GM19452 (cell line): ENCODE measurements around the gene CERKL.

Source experiments
- ATAC-seq: cut with Tn5 transposase; IDR thresholded peaks from one replicate; pipeline ENCODE4 v1.9.1; 2021; ENCODE audit not compliant: unreplicated experiment

The CERKL gene

DNA sequence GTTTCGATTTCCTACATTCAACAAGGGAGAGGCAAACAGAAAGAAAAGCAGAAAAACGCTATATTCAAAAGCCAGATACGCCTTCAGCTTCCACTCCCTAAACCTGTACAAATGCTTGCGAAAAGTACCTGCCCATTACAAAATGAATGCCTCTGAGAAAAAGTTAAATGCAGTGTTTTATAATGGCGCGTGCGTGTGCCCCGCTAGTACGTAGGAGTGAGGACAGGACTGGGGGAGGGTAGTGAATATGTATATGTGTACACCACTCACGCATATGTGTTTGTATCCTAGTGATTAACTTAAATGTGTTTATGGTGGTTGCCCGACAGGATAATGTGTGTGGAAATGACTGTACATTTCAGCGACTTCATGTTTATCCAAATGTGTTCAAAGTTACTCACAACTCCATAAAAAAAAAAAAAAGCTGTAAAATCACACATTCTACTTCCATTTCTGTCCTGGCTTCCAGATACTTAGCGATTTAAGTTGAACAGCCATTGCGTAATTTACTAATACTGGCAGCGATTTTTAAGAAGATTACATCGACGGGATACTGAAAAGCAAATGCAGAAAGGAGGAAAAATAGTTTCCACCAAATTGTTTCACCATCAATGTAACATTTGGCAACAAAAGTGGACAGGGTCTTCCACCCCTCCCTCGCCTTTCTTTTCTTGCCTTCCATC lies 22.1 kb upstream of the CERKL start:
- ATAC-seq: no peak

- ATAC-seq: no peak
Observed at GRCh38 chr2:181677912-181678586, 21.1 kb upstream of the CERKL start.

DNA sequence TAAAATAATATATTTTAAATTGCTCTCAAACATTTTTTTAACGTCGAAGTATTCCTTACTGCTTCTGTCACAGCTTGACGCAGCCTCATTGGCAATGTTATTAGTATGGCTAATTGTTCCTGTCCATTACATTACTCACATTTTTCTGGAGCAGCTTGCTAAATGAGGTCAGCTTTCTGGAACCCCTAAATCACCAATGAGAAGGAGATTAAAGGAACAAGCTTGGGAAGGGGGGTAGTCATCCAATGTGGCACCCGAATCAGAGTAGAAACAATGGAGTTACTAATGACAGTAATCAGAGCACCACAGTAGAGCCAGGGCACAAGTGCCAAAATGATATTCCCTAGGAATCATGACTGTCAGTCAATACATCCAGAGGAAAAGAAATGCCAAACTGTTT lies 18.3 kb upstream of the CERKL start:
- no peak for ATAC-seq

DNA sequence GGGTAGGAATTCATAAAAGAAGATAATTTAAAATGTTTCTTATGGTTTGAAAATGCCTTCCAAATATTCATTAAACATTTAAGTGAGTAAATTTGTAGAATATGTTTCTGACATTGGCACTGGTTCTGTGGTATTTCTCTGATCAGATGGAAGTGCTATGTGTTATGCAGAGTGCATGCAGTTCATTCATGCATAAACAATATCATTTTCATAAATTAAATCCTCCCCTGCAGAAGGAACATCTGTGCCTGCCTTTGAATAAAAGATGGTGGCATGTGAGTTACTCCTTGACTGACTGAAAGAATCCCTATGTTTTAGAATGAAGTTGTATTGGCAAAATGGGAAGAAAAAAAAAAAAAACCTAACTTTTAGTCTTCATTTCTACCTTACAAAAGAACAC lies 17.6 kb upstream of the CERKL start:
- no peak for ATAC-seq

GRCh38 chr2:181673173-181673572 lies 16.3 kb upstream of the CERKL start:
- ATAC-seq: peak; percentile 32

- peak; percentile 87 for ATAC-seq
Observed at GRCh38 chr2:181672255-181673008, 15.5 kb upstream of the CERKL start.

DNA sequence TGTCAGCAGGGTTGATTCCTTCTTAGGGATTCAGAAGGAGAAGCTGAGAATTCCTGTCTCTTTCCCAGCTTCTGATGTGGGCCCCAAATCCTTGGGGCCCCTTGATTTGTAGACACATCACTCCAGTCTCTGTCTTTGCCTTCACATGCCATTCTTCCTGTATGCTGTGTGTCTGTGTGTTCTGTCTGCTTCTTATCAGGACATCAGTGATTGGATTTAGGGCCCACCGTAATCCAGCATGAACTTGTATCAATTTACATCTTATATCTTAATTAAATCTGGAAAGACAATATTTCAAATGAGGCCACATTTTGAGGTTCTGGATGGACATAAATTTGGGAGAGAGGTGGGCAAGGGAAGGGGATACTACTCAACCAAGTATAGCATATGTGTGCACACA lies 13.7 kb upstream of the CERKL start:
- ATAC-seq: no peak

DNA sequence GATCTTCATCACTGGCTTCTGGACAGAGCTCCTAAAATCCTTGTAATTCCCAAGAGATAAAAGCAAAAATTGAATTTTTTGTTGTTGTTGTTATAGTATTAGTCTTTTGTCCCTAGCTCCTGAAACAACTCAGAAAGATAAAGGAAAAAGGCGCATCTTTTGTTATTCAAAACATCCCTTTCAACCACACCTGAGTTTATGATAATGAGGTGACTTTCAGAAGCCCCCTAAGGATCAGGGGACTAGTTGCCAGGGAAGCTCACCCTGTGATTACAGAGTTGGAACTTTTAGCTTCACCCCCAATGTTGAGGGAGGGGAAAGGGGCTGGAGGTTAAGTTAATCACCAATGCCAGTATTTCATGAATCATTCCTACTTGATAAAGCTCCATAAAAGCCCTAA lies 10.3 kb upstream of the CERKL start:
- no peak for ATAC-seq

DNA sequence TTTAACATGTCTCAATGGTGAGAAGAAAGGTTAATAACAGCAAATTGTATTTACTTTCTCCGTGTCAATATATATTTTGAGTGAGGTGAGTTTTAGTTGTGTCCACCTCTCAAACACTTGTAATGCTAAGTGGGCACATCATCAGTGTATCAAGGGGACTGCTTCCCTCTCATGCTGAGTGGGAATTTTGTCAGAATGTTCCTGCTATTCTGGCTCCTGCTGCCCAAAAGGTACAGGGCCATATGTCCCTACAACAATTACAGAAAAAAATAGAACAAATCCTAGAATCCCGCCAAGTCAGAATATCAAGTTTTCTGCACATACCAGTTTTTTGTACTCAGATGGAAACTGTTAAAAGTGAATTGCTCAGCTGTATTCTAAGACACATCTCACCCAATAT lies 5.4 kb upstream of the CERKL start:
- no peak for ATAC-seq

DNA sequence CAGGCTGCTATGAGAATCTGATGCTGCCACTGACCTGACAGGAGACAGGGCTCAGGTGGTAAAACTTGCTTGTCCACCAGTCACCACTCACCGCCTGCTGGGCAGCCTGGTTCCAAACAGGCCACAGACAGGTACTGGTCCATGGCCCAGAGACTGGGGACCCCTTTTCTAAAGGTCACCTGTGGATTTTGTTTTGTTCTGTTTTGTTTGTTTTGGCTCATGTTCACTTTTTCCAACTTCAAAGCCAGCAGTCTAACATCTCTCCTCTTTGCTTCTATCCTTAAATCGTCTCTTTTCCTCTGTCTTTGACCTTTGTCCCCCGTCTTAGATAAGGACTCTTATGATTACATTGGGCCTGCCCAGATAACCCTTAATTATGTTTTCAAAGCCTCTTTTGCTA lies 3.3 kb upstream of the CERKL start:
- no peak for ATAC-seq

- no peak for ATAC-seq
Observed at GRCh38 chr2:181658444-181658843, 1.5 kb upstream of the CERKL start.

DNA sequence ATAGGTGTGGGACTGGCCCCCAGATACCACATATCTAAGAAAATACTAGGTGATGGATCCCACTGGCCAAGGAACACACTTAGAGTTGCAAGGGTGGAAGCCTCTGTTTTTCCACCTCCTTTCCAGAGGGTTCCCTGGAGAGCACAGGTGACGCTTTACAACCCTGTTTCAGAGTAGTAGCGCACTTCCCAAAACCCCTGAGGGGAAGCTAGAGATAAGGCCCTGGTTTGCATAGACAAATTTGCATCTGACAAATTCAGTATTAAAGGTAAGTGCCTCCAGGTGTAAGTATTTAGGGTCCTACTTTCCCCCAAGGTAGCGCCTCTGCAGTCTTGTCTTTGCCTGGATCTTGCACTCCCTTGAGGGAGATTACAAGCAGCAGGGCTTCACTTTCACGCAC lies 474 bp upstream of the CERKL start:
- ATAC-seq: no peak

DNA sequence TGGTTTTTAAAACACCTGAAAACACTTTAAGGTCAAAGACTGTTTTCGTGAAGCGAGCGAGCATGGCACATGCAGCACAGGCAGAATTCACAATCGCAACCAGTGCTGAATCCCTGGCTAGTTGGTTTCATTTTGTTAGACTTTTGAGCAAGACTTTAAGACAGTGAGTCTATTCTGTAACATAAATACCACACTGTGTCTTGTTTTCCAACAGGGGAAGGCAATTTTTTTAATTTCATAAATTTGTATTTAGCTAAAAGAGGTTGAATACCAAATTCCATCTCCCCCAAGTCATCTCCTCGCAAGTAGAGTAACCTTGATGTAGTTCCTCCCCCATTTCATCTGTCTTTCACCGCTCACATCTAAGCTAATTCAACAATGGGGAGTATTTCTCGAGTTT lies 1.4 kb downstream of the CERKL start:
- no peak for ATAC-seq

DNA sequence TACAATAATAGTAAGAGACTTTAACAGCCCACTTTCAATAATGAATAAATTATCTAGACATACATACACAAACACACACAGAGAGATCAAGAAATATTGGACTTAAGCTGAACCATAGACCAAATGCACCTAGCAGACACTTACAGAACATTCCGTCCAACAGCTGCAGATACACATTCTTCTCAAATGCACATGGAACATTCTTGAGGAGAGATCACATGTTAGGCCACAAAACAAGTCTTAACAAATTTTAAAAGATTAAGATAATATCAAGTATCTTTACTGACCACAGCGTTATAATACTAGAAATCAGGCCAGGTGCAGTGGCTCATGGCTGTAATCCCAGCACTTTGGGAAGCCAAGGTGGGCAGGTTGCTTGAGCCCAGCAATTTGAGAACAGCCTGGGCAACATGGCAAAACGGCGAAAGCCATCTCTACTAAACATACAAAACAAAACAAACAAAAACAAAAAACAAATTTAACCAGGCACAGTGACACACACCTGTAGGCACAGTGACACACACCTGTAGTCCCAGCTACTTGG lies 7.4 kb downstream of the CERKL start:
- ATAC-seq: no peak

GRCh38 chr2:181648478-181649155 lies 8.3 kb downstream of the CERKL start:
- no peak for ATAC-seq

DNA sequence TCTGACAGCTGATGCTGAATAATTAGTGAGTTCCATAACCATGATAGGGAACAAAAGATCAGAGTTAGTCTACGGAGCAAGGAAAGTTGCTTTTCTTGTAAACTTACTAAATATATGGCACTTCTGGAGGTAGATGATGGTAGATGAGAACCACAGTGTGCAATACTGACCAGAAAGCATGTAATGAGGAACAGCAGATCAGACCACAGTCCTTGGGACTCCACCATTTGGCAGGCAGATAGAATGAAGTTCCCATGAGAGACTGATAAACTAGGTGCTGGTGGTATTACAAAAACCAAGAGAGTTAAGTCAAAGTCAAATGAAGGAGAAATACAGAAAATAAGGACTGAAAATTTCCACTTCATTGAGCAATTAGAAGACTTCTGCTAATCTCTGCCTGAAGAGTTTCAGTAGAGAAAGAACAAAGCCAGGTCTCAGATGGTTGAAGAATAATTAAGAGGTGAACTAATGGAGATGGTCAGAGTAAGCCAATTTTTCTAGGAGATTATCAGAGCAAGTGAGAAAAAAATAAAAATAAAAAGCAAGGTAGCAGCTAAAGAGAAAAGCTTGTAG lies 10.4 kb downstream of the CERKL start:
- no peak for ATAC-seq

DNA sequence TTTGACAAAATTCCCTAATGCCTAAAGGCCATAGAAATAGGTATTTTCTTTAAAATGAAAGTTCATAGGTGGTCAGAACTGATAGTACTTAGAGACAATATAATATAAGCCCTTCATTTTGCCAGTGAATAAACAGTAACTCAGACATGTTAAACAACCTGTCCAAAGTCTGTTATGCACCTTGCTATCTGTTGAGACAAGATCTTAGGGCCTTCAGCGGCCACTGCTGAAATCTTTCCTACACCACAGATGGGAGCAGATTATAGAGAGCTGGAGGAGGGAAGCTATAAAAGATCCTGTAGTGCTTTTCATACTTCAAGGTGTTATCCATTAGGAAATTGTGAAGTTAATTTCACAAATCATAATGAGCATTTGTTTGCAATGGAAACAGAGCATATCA lies 13.8 kb downstream of the CERKL start:
- no peak for ATAC-seq

- ATAC-seq: no peak
Observed at GRCh38 chr2:181642086-181642485, 14.8 kb downstream of the CERKL start.

GRCh38 chr2:181639686-181640085 lies 17.2 kb downstream of the CERKL start:
- no peak for ATAC-seq

DNA sequence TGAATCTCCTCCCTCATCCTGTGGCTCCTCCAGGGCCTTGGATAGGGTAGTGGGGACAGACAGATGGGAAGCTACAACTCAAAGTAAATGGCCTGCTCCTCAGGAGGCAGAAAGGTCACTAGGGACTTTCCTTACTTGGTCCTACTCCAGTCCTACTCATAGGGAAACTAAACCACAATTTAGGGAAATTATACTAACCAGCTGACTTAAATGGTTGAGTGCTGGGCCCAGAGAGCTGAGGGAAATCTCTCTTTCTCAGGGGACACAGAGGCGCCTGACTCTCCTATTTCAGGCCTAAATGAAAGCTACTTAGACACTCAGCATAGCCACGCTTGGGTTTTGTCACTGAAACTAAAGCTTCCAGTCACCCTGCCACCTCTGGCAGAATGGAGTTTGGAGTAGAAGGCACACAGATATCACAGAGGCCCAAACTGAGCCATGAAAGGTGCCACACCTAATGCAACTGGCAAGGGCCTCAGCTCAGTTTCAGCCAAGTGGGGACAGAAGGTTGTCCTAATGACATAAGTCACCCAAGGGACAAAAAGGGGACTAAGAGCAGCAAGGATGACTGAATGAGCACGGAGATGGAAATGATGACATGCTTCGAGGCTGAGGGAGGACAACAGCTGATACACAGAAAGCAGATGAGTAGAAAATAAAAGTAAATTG lies 24.0 kb downstream of the CERKL start:
- peak; percentile 80 for ATAC-seq
